ENCODE data around the gene NME9.

Gene NME9

GRCh38 chr3:138270245-138270644 lies 59.4 kb downstream of the NME9 start:
- no peak for DNase-seq

- DNase-seq, result no peak
These were observed 62.6 kb downstream of the NME9 start for GRCh38 chr3:138267083-138267482.

DNA sequence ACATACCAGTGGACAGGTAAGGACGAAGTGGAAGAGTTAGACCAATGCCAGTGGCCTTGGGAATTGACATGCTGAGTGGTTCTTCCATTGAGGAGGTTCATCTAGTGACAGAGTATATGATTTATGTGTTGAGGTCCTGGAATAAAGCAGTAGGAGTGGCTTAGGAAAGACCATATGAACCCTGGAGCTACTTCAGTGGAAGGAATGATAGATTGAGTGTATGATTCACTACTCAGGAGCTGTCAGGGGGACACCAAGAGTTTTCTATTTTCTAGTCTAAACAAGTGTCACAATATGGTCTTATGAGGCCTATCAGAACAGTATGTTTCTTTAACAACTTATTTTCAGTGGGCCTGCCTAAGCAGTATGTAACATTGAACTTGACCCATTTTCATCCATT lies 63.9 kb downstream of the NME9 start:
- no peak for DNase-seq

DNA sequence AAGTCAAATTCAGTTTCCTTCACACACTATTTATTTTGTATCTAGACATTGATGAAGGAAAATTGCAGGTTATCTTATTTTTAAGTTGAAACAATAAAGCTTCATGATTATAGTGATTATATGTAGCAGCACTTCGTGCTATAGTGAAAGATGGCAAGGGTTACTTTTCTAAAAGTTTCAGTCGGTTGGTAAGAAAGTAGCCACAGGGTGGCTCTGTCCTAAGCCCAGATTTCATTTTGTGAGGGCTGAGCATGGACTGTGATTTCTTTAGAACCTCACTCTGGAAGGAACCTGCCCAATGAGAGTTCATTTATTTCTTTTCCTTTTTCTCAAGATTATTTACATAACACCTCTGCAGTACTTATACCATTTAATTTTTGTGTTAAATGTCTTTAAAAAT lies 66.5 kb downstream of the NME9 start:
- DNase-seq, result no peak

- no peak for DNase-seq
These were observed 69.0 kb downstream of the NME9 start for GRCh38 chr3:138260611-138261010.

DNA sequence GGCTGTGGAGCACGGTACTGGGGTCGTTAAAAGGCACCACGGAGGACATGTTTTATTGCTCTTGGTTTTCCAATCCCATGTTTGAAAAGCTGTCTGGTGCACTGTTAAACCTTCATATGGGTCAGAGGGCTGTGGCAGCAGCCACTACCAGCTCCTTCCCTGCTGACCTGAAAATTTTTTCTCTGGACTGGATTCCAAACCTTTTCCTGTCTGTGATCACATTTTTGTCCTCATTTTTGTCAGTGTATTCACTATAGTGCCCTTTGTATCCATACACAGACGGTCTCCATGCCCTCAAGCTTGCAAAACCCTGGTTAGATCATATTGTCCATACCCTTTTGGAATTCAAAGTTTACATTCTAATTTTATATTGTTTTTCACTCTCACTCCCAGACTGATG lies 70.5 kb downstream of the NME9 start:
- no peak for DNase-seq

GRCh38 chr3:138257986-138258385 lies 71.7 kb downstream of the NME9 start:
- no peak for DNase-seq

DNA sequence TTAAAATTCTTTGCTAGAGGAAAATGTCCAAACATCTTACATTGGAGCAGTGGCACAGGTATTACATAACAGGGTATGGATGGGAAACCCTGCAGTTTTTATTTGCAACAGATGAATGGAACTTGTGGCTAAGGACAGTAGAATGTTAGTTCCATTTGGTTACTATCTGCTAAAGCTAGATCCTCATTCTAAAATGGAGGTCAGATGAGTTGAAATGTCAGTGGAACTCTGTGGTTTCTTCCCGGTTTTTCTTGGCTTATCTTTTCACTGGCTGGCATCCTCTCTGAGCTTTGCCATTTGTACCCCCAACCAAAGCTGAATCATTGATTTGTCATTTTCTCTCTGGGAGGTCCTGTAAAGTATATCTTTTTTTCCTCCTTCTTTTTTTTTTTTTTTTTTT lies 73.6 kb downstream of the NME9 start:
- no peak for DNase-seq

- DNase-seq, result no peak
These were observed 75.4 kb downstream of the NME9 start for GRCh38 chr3:138254216-138254615.

DNA sequence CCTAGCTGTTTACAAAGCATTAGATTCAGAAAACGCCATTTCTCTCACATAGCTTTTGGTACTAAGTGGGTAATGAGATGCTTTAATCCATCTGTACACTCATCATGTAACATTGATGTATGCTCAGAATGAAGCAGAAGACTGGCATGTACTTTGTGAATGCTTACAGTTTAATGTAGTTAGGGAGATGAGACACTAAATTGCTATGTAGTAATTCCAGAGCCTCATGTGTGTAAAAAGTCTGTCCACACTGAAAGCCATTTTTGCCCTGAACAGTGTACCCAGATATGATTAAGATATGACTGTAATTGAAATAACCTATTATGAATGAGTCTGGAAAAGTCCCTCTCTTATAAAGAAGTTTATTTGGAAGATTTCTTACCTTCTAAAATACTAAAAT lies 76.0 kb downstream of the NME9 start:
- DNase-seq, result no peak
